Esophagus squamous epithelium (tissue), 5 donors: ENCODE data around the gene ICA1L. TPM values are rescaled to one million over a fixed set of nuclear protein-coding genes. Genes with fewer than 3 reads are reported as not detected.

Source experiments
- DNase-seq: peaks from one replicate; lab custom pipeline; 2025; lab: John Stamatoyannopoulos, UW
- H3K27ac ChIP-seq, 4 donors: fragments of 200-600 bp; sonication (generic); one replicate each; pipeline ENCODE4 v1.5.1; 2016 to 2019; ENCODE audit warnings: mild to moderate bottlenecking in 1 of 4
- H3K27me3 ChIP-seq, 4 donors: fragments of 200-600 bp; sonication (generic); 1 replicate in 3 of 4; 2 replicates in 1 of 4; pipeline versions ENCODE4 v1.5.1 to v1.6.0; 2017 to 2021; ENCODE audit warnings: antibody characterized with exemption in 1 of 4
- H3K36me3 ChIP-seq, 3 donors: fragments of 200-600 bp; sonication (generic); one replicate each; pipeline ENCODE4 v1.5.1; 2016 to 2019
- H3K4me1 ChIP-seq, 3 donors: fragments of 200-600 bp; sonication (generic); one replicate each; pipeline ENCODE4 v1.5.1; 2017 to 2019
- H3K4me3 ChIP-seq, 4 donors: fragments of 200-600 bp; sonication (generic); 1 replicate in 3 of 4; 2 replicates in 1 of 4; pipeline ENCODE4 v1.5.1; 2016 to 2019; ENCODE audit warnings: mild to moderate bottlenecking in 2 of 4, moderate library complexity in 1 of 4
- H3K9me3 ChIP-seq, 3 donors: fragments of 200-600 bp; sonication (generic); one replicate each; pipeline ENCODE4 v1.5.1; 2016 to 2019
- CTCF ChIP-seq, 6 experiments: fragments of 450-650 bp in 4 of 6; fragments of 200-600 bp in 2 of 6; sonication (generic) in 2 of 6; IDR thresholded peaks; one replicate each; pipeline ENCODE4 v1.5.1; 2016 to 2019; ENCODE audit warnings: antibody characterized with exemption in 6 of 6, mild to moderate bottlenecking in 4 of 6, moderate library complexity in 4 of 6
- POLR2A ChIP-seq, 4 donors: fragments of 450-650 bp; IDR thresholded peaks; one replicate each; pipeline ENCODE4 v1.6.1; 2017; ENCODE audit warnings: antibody characterized with exemption in 4 of 4, mild to moderate bottlenecking in 4 of 4, moderate library complexity in 3 of 4
- WGBS, 2 donors: methylation state at CpG; one replicate each; pipeline ENCODE4 v1.1.5; 2018; 5-methylcytosine and 5-hydroxymethylcytosine counted together
- intact Hi-C: fragments of 100-400 bp; cut with DNase I; formaldehyde crosslinking; loops from one replicate; pipeline ENCODE4 v1.15.0; 2022
- total RNA-seq, 4 donors: library from RNA; depleted of rRNA; stranded (reverse); fragments of >200 nt; gene quantifications; one replicate each; pipeline ENCODE4 v1.1.0, GENCODE V29; 2016
- donor health status: DM: yes; HTN: yes; CAD: no.

The ICA1L gene
- total RNA-seq, 4 donors from 2014 or later, result 0.53 to 8.0 (median 0.79) TPM

- Histone ChIP-seq H3K27me3 (no peaks in the 10 kb centered on the region), H3K27ac (no peak overlapping the region), H3K4me1 (peaks cover 0 to 10% (median 0%) of the 10 kb centered on the region in 3 donors), H3K36me3 (no peaks in the 10 kb centered on the region), H3K9me3 (no peaks in the 10 kb centered on the region), H3K4me3 (no peak overlapping the region)
- no peak for DNase-seq
- TF ChIP-seq POLR2A (IDR thresholded peaks at IDR 0.05) (no peak), CTCF (IDR thresholded peaks at IDR 0.05) (no peak)
- intact Hi-C loops, result no loop called here
Measured at GRCh38 chr2:202797944-202798343, 73.6 kb downstream of the ICA1L start.

DNA sequence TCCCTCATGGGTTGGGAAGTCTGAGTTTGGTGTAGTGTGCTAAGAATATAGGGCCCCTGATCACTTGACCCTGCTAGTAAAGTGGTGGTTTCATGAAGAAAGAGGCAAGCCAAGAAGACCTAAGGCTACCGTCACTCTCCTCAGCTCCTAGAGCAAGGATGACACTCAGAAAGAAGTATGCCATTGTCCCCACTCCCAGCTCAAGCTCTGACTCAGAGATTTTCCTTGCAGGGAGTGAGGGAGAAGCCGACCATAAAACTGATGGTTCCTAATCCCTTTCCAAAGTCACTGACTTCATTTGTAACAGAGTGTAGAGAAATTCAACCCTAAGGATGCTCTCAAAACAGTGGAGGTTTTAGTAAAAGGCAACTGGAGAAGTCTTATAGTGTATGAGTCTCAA is 80.9 kb downstream of the ICA1L start:
- WGBS, 2 donors, result 83 to 90% methylated on average over 2 of the region's 2 CpGs
- Histone ChIP-seq H3K36me3 (peaks cover 0 to 14% (median 0%) of the 10 kb centered on the region in 3 donors), H3K4me1 (peaks cover 0 to 5% (median 0%) of the 10 kb centered on the region in 3 donors), H3K27me3 (peaks cover 0 to 5% (median 0%) of the 10 kb centered on the region in 4 donors), H3K9me3 (no peaks in the 10 kb centered on the region), H3K4me3 (no peak overlapping the region), H3K27ac (no peak overlapping the region)
- no peak for DNase-seq
- TF ChIP-seq POLR2A (IDR thresholded peaks at IDR 0.05) (no peak), CTCF (IDR thresholded peaks at IDR 0.05) (no peak)
- intact Hi-C loops, result no loop called here

GRCh38 chr2:202786842-202787241 is 84.7 kb downstream of the ICA1L start:
- WGBS, 2 donors, result 31 to 49% methylated on average over 2 of the region's 2 CpGs
- Histone ChIP-seq H3K9me3 (no peaks in the 10 kb centered on the region), H3K4me3 (no peak overlapping the region), H3K27me3 (peaks cover 0 to 5% (median 0%) of the 10 kb centered on the region in 4 donors), H3K36me3 (peaks cover 0 to 26% (median 0%) of the 10 kb centered on the region in 3 donors), H3K27ac (no peak overlapping the region), H3K4me1 (peaks cover 0 to 5% (median 0%) of the 10 kb centered on the region in 3 donors)
- intact Hi-C loops, result no loop called here
- no peak for TF ChIP-seq POLR2A (IDR thresholded peaks at IDR 0.05)
- no peak for TF ChIP-seq CTCF (IDR thresholded peaks at IDR 0.05)
- DNase-seq, result no peak

DNA sequence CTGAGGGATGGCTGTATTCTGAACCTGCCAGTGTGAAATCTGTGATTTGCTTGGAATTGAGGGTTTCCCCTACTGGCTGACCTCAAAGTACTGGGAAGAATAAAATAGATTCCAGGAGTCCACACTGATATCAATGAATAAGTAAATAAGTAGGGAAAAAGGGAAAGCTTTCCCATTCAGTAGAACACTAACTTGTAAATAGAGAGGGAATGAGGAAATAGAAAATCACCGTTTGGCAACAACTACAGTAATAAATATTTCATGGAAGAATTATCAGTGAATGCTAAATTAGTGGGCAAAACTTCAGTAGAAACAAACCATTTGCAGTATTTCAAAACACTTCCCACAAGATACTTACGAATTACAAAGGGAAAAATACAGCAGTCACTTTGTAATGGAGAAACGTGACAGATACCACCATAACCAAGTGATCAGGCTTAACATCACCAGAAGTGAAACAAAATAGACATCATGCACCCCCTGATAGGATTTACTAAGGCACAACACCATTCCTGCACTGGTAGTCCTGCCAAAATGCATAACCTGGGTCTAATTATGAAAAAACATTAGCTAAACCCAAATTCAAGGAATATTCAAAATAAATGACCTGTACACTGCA is 88.5 kb downstream of the ICA1L start:
- WGBS, 2 donors, result 73 to 94% methylated on average over 3 of the region's 3 CpGs
- no peak overlapping the region for H3K4me3 ChIP-seq
- TF ChIP-seq CTCF (IDR thresholded peaks at IDR 0.05), result no peak
- peaks cover 0 to under 1% (median 0%) of the 10 kb centered on the region in 4 donors for H3K27me3 ChIP-seq
- peaks cover 0 to 33% (median 0%) of the 10 kb centered on the region in 3 donors for H3K36me3 ChIP-seq
- DNase-seq, result no peak
- peak overlapping the region in 1 of 4 donors; percentile 18 for H3K27ac ChIP-seq
- no peaks in the 10 kb centered on the region for H3K9me3 ChIP-seq
- intact Hi-C loops, result no loop called here
- H3K4me1 ChIP-seq, result peaks cover 0 to 17% (median 0%) of the 10 kb centered on the region in 3 donors

- Histone ChIP-seq H3K27ac (peak overlapping the region in 1 of 4 donors; percentile 18), H3K27me3 (no peaks in the 10 kb centered on the region), H3K9me3 (no peaks in the 10 kb centered on the region), H3K4me1 (peaks cover 0 to 12% (median 0%) of the 10 kb centered on the region in 3 donors), H3K4me3 (no peak overlapping the region), H3K36me3 (peaks cover 0 to 35% (median 0%) of the 10 kb centered on the region in 3 donors)
- intact Hi-C loops, result no loop called here
- TF ChIP-seq CTCF (IDR thresholded peaks at IDR 0.05), result no peak
- no peak for TF ChIP-seq POLR2A (IDR thresholded peaks at IDR 0.05)
- DNase-seq, result no peak
Measured at GRCh38 chr2:202780514-202781021, 91.0 kb downstream of the ICA1L start.
